ENCODE measurements around the gene SLCO2B1. TPM values are rescaled to one million over a fixed set of nuclear protein-coding genes. Genes with fewer than 3 reads are reported as not detected.

SLCO2B1 gene
- total RNA-seq, 1 experiment from 2014 or later: 0.57 TPM

DNA sequence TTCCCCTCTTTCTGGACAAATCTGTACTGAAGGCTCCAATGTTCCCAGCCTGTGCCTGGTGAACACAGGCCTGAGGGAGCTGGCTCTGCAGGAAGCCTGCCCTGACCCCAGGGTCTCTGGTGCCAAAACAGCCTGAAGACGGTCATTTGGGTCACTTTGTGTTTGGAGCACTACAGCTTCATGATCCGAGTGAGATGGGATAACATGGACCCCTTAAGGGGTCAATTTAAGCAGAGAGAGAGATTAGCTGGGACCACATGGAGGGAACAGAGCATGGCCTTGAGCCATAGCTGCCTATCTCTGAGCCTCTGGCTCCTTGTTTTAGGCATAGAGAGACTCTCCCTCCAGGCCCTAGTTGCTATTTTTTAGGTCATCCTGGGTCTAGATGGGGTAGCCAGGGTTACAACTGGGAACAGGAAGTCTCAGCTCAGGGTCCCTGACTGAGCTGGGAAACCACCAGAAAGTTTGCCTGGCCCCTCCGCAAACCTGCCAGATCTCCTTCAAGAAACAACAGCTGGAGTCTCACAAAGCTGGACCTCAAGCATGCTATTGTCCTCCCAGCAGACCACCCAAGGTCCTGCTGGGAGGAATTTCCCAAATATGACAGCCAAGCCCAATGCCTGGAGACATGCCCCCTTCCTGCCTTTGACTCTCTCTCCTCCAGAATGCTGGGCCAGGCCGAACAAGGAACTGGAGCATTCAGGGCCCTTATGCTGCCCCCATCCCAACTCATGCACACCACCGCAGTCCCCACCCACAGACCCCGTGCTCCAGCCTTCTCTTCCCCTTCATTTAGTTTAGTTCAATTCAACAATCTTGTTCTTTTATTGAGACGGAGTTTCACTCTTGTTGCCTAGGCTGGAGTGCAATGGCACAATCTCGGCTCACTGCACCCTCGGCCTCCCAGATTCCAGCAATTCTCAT lies 4.0 kb downstream of the SLCO2B1 start:
- H3K9me3 Mint-ChIP-seq: no peaks in the 10 kb centered on the region
- POLR2A ChIA-PET: no interaction called here
- ATAC-seq (no peak), DNase-seq (ENCODE audit: low spot score) (no peak)
- H3K27ac Mint-ChIP-seq: no peak overlapping the region
- CTCF ChIA-PET: interaction anchor here (0.8 to 3.8 kb wide), 6 partner anchors 10 to 87 kb away, joined by 3 to 22 read pairs (median 10); no protein-coding TSS in a partner anchor
- no peaks in the 10 kb centered on the region for H3K4me1 Mint-ChIP-seq
- no peaks in the 10 kb centered on the region; the same call in 1 of the 2 replicates for H3K27me3 Mint-ChIP-seq (ENCODE audit: low read depth)
- H3K36me3 Mint-ChIP-seq: no peaks in the 10 kb centered on the region
- no peak overlapping the region for H3K4me3 Mint-ChIP-seq
- TF ChIP-seq, protein P1, sequence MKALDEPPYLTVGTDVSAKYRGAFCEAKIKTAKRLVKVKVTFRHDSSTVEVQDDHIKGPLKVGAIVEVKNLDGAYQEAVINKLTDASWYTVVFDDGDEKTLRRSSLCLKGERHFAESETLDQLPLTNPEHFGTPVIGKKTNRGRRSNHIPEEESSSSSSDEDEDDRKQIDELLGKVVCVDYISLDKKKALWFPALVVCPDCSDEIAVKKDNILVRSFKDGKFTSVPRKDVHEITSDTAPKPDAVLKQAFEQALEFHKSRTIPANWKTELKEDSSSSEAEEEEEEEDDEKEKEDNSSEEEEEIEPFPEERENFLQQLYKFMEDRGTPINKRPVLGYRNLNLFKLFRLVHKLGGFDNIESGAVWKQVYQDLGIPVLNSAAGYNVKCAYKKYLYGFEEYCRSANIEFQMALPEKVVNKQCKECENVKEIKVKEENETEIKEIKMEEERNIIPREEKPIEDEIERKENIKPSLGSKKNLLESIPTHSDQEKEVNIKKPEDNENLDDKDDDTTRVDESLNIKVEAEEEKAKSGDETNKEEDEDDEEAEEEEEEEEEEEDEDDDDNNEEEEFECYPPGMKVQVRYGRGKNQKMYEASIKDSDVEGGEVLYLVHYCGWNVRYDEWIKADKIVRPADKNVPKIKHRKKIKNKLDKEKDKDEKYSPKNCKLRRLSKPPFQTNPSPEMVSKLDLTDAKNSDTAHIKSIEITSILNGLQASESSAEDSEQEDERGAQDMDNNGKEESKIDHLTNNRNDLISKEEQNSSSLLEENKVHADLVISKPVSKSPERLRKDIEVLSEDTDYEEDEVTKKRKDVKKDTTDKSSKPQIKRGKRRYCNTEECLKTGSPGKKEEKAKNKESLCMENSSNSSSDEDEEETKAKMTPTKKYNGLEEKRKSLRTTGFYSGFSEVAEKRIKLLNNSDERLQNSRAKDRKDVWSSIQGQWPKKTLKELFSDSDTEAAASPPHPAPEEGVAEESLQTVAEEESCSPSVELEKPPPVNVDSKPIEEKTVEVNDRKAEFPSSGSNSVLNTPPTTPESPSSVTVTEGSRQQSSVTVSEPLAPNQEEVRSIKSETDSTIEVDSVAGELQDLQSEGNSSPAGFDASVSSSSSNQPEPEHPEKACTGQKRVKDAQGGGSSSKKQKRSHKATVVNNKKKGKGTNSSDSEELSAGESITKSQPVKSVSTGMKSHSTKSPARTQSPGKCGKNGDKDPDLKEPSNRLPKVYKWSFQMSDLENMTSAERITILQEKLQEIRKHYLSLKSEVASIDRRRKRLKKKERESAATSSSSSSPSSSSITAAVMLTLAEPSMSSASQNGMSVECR (CRISPR knock-in tag; IDR thresholded peaks at IDR 0.05; ENCODE audit: borderline replicate concordance): no peak
- TF ChIP-seq, protein P2, sequence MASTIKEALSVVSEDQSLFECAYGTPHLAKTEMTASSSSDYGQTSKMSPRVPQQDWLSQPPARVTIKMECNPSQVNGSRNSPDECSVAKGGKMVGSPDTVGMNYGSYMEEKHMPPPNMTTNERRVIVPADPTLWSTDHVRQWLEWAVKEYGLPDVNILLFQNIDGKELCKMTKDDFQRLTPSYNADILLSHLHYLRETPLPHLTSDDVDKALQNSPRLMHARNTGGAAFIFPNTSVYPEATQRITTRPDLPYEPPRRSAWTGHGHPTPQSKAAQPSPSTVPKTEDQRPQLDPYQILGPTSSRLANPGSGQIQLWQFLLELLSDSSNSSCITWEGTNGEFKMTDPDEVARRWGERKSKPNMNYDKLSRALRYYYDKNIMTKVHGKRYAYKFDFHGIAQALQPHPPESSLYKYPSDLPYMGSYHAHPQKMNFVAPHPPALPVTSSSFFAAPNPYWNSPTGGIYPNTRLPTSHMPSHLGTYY (CRISPR knock-in tag; IDR thresholded peaks at IDR 0.05): no peak
- TF ChIP-seq ZNF396 (CRISPR knock-in tag; IDR thresholded peaks at IDR 0.05; ENCODE audit: borderline replicate concordance) (no peak), ZNF121 (CRISPR knock-in tag; IDR thresholded peaks at IDR 0.05) (no peak), NR2C2 (CRISPR knock-in tag; IDR thresholded peaks at IDR 0.05) (no peak), SMAD4 (CRISPR knock-in tag; IDR thresholded peaks at IDR 0.05) (no peak), ZNF232 (CRISPR knock-in tag; IDR thresholded peaks at IDR 0.05) (no peak), TEAD1 (CRISPR knock-in tag; IDR thresholded peaks at IDR 0.05) (no peak)
- TF ChIP-seq, protein P3, sequence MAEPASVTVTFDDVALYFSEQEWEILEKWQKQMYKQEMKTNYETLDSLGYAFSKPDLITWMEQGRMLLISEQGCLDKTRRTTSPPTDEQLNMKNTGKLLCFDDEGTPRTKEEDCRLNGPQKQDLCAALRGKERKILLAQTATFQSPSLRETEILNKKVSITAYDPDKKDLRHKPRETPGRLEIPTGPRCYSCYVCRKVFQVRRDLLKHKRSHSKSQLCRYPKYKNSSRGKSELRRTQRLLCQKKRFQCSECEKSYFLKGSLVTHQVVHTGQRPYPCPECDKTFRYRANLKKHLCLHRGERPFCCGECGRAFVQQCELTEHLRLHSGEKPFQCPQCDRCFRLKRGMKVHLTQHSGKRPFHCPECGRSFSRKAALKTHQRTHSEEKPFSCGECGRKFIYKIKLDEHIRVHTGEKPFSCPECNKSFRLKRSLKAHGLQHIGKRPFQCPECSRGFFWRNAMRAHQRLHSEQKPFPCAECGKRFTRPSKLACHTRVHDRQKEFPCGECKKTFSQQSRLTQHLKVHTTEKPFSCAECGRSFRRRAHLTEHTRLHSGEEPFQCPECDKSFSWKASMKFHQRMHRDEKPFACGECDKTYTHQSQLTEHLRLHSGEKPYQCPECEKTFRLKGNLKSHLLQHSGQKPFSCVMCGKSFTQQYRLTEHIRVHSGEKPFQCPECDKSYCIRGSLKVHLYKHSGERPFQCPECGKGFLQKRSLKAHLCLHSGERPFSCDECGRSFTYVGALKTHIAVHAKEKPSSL (CRISPR knock-in tag; conservative IDR thresholded peaks at IDR 0.05): no peak
- TF ChIP-seq, protein P4, sequence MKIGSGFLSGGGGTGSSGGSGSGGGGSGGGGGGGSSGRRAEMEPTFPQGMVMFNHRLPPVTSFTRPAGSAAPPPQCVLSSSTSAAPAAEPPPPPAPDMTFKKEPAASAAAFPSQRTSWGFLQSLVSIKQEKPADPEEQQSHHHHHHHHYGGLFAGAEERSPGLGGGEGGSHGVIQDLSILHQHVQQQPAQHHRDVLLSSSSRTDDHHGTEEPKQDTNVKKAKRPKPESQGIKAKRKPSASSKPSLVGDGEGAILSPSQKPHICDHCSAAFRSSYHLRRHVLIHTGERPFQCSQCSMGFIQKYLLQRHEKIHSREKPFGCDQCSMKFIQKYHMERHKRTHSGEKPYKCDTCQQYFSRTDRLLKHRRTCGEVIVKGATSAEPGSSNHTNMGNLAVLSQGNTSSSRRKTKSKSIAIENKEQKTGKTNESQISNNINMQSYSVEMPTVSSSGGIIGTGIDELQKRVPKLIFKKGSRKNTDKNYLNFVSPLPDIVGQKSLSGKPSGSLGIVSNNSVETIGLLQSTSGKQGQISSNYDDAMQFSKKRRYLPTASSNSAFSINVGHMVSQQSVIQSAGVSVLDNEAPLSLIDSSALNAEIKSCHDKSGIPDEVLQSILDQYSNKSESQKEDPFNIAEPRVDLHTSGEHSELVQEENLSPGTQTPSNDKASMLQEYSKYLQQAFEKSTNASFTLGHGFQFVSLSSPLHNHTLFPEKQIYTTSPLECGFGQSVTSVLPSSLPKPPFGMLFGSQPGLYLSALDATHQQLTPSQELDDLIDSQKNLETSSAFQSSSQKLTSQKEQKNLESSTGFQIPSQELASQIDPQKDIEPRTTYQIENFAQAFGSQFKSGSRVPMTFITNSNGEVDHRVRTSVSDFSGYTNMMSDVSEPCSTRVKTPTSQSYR (CRISPR knock-in tag; IDR thresholded peaks at IDR 0.05): no peak
- TF ChIP-seq, protein P5, sequence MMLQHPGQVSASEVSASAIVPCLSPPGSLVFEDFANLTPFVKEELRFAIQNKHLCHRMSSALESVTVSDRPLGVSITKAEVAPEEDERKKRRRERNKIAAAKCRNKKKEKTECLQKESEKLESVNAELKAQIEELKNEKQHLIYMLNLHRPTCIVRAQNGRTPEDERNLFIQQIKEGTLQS (CRISPR knock-in tag; conservative IDR thresholded peaks at IDR 0.05): no peak
- TF ChIP-seq, protein P6, sequence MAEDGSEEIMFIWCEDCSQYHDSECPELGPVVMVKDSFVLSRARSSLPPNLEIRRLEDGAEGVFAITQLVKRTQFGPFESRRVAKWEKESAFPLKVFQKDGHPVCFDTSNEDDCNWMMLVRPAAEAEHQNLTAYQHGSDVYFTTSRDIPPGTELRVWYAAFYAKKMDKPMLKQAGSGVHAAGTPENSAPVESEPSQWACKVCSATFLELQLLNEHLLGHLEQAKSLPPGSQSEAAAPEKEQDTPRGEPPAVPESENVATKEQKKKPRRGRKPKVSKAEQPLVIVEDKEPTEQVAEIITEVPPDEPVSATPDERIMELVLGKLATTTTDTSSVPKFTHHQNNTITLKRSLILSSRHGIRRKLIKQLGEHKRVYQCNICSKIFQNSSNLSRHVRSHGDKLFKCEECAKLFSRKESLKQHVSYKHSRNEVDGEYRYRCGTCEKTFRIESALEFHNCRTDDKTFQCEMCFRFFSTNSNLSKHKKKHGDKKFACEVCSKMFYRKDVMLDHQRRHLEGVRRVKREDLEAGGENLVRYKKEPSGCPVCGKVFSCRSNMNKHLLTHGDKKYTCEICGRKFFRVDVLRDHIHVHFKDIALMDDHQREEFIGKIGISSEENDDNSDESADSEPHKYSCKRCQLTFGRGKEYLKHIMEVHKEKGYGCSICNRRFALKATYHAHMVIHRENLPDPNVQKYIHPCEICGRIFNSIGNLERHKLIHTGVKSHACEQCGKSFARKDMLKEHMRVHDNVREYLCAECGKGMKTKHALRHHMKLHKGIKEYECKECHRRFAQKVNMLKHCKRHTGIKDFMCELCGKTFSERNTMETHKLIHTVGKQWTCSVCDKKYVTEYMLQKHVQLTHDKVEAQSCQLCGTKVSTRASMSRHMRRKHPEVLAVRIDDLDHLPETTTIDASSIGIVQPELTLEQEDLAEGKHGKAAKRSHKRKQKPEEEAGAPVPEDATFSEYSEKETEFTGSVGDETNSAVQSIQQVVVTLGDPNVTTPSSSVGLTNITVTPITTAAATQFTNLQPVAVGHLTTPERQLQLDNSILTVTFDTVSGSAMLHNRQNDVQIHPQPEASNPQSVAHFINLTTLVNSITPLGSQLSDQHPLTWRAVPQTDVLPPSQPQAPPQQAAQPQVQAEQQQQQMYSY (CRISPR knock-in tag; IDR thresholded peaks at IDR 0.05): no peak
- TF ChIP-seq, protein P7, sequence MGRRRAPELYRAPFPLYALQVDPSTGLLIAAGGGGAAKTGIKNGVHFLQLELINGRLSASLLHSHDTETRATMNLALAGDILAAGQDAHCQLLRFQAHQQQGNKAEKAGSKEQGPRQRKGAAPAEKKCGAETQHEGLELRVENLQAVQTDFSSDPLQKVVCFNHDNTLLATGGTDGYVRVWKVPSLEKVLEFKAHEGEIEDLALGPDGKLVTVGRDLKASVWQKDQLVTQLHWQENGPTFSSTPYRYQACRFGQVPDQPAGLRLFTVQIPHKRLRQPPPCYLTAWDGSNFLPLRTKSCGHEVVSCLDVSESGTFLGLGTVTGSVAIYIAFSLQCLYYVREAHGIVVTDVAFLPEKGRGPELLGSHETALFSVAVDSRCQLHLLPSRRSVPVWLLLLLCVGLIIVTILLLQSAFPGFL (CRISPR knock-in tag; IDR thresholded peaks at IDR 0.05; ENCODE audit: borderline replicate concordance): no peak
